C4-2B (cell line): ENCODE measurements around the gene BCL2L11.
"Not testable (repeated sequence)": the region's sequence is repeated elsewhere in the genome, so short reads cannot be mapped to it uniquely, and the experiment has no call there.

ENCODE experiments used
- H3K27ac ChIP-seq: fragments of 450-650 bp; 2 replicates; pipeline ENCODE4 v1.5.1; 2017
- ZFX ChIP-seq: fragments of 450-650 bp; IDR thresholded peaks from 2 replicates; pipeline ENCODE4 v1.6.1; 2017
- TF ChIP-seq, protein P1 (sequence below): fragments of 450-650 bp; conservative IDR thresholded peaks from 2 replicates; pipeline ENCODE4 v1.5.1; 2017; ENCODE audit warnings: mild to moderate bottlenecking

Gene BCL2L11, protein sequence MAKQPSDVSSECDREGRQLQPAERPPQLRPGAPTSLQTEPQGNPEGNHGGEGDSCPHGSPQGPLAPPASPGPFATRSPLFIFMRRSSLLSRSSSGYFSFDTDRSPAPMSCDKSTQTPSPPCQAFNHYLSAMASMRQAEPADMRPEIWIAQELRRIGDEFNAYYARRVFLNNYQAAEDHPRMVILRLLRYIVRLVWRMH

DNA sequence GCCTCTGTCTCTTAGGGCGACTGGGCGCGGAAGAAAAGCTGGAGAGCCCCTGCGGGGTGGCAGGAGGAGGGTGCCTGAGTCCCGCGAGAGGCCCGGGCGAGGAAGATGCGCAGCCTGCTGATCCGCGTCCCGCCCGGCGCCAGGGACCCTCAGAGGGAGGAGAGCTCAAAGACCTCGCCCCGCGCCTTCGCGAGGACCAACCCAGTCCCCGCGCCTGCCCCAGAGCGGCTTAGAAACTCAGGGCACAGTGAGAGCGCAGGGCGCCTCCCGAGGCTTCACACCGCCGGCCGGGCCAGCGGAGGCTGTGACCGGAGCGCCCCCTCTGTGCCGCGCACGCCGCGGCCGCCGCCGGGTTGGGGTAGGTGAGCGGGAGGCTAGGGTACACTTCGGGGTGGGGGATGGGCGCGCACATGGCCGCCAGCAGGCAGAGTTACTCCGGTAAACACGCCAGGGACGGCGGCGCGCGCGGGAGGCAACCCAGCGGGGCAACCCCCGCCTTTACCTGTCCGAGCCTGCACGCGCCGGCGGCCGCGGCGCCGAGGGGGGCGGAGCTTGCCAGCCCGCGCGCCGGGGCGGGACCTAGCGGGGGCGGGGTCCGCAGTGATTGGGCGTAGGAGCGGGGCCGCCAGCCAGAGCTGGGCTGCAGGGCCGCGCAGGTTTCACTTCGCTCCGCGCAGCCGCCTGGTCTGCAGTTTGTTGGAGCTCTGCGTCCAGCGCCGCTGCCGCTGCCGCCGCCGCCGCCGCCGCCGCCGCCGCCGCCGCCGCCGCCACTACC is at the start of gene BCL2L11:
TSS of gene BCL2L11 (plus strand) at position 662 of the 775 bp plus-strand sequence. CDS start 2,832 bp downstream, outside the sequence.
- TF ChIP-seq, protein P1, sequence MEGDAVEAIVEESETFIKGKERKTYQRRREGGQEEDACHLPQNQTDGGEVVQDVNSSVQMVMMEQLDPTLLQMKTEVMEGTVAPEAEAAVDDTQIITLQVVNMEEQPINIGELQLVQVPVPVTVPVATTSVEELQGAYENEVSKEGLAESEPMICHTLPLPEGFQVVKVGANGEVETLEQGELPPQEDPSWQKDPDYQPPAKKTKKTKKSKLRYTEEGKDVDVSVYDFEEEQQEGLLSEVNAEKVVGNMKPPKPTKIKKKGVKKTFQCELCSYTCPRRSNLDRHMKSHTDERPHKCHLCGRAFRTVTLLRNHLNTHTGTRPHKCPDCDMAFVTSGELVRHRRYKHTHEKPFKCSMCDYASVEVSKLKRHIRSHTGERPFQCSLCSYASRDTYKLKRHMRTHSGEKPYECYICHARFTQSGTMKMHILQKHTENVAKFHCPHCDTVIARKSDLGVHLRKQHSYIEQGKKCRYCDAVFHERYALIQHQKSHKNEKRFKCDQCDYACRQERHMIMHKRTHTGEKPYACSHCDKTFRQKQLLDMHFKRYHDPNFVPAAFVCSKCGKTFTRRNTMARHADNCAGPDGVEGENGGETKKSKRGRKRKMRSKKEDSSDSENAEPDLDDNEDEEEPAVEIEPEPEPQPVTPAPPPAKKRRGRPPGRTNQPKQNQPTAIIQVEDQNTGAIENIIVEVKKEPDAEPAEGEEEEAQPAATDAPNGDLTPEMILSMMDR = peak; percentile 42
- peak; percentile 43; the same call in 1 of the 2 replicates for TF ChIP-seq ZFX
- H3K27ac ChIP-seq = peak within 1 kb of the TSS; percentile 89

- TF ChIP-seq ZFX = no peak
- TF ChIP-seq, protein P1 = no peak
- H3K27ac ChIP-seq = no peak overlapping the region
Measured at GRCh38 chr2:111071600-111072171, 49.0 kb upstream of the BCL2L11 start.

DNA sequence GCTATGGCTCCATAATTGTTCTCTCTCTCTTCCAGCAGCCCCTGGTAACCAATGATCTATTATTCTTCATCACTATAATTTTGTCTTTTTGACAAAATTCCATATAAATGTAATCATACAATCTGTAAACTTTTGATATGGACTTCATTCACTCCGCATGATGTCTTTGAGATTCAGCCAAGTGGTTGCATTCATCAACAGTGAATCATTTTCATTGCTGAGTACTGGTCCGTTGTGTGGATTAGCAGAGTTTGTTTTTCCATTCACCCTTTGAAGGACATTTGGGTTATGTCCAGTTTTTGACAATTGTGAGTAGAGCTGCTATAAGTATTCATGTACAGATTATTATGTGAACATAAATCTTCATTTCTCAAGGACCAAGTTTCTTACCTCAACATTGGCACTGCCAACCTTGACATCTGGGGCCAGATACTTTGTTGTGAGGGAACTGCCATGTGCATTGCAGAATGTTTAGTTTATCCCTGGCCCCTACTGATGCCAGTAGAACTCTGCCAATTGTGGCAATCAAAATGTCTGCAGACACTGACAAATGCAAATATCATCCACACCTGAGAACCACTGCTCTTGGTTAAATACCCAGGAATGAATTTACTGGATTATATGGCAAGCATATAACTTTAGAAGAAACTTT is 48.4 kb upstream of the BCL2L11 start:
- no peak overlapping the region for H3K27ac ChIP-seq
- TF ChIP-seq, protein P1 = no peak
- no peak for TF ChIP-seq ZFX

GRCh38 chr2:111082659-111083058 is 38.1 kb upstream of the BCL2L11 start:
- not testable (repeated sequence) for H3K27ac ChIP-seq

DNA sequence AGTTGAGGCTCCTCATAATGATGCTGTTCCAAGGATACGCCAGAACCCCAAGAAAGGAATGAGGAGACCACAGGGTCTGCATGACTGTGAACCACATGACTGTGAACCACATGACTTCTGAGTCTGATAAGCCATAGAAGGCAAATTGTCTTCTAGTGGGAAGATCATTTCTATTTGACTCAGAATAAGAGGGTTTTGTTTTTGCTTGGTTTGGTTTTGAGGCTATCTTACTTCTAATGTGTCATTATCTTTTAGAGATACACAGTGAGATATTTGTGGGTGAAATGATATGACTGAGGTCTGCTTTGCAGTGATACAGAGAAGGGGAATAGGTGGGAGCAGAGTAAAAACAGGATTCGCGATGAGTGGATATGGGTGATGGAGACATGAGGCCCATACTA is 28.9 kb upstream of the BCL2L11 start:
- no peak overlapping the region for H3K27ac ChIP-seq
- no peak for TF ChIP-seq ZFX
- TF ChIP-seq, protein P1 = no peak

- H3K27ac ChIP-seq = no peak overlapping the region
- TF ChIP-seq, protein P1 = no peak
- no peak for TF ChIP-seq ZFX
Measured at GRCh38 chr2:111094691-111095090, 26.0 kb upstream of the BCL2L11 start.

- TF ChIP-seq ZFX = no peak
- TF ChIP-seq, protein P1 = no peak
- no peak overlapping the region for H3K27ac ChIP-seq
Measured at GRCh38 chr2:111095434-111095833, 25.3 kb upstream of the BCL2L11 start.
